ENCODE data around the gene SMIM1.

- TF ChIP-seq POLR2A (IDR thresholded peaks at IDR 0.05) (no peak), CTCF (IDR thresholded peaks at IDR 0.05) (no peak), EP300 (IDR thresholded peaks at IDR 0.05) (no peak)
Observed at GRCh38 chr1:3778590-3779264, 6.2 kb downstream of the SMIM1 start.

All from tibial nerve (tissue), 4 donors.